Frontal cortex (tissue), 4 donors: Measurements from ENCODE around the gene SERPINB8. TPM values are rescaled to one million over a fixed set of nuclear protein-coding genes. Genes with fewer than 3 reads are reported as not detected.
A peak's percentile ranks its signal among the peaks of the same experiment; 100 is the strongest.
"Not testable (repeated sequence)": the region's sequence is repeated elsewhere in the genome, so short reads cannot be mapped to it uniquely, and the experiment has no call there.

Source experiments
- DNase-seq, 2 donors: peaks; one replicate each; pipeline ENCODE4 v3.0.0; 2012; ENCODE audit warnings: low spot score in 2 of 2
- FAIRE-seq: peaks from 2 replicates; lab custom pipeline; 2012; peaks lifted over from hg19 to GRCh38; lab: Jason Lieb, UNC
- total RNA-seq: library from RNA; depleted of rRNA; stranded (reverse); fragments of >200 nt; gene quantifications from one replicate; pipeline ENCODE4 v1.2.3, GENCODE V29; 2014
- donor health status: control.
- donor health status: control.
- donor health status: control.

SERPINB8 gene, protein sequence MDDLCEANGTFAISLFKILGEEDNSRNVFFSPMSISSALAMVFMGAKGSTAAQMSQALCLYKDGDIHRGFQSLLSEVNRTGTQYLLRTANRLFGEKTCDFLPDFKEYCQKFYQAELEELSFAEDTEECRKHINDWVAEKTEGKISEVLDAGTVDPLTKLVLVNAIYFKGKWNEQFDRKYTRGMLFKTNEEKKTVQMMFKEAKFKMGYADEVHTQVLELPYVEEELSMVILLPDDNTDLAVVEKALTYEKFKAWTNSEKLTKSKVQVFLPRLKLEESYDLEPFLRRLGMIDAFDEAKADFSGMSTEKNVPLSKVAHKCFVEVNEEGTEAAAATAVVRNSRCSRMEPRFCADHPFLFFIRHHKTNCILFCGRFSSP
- total RNA-seq, result 1.6 TPM

DNA sequence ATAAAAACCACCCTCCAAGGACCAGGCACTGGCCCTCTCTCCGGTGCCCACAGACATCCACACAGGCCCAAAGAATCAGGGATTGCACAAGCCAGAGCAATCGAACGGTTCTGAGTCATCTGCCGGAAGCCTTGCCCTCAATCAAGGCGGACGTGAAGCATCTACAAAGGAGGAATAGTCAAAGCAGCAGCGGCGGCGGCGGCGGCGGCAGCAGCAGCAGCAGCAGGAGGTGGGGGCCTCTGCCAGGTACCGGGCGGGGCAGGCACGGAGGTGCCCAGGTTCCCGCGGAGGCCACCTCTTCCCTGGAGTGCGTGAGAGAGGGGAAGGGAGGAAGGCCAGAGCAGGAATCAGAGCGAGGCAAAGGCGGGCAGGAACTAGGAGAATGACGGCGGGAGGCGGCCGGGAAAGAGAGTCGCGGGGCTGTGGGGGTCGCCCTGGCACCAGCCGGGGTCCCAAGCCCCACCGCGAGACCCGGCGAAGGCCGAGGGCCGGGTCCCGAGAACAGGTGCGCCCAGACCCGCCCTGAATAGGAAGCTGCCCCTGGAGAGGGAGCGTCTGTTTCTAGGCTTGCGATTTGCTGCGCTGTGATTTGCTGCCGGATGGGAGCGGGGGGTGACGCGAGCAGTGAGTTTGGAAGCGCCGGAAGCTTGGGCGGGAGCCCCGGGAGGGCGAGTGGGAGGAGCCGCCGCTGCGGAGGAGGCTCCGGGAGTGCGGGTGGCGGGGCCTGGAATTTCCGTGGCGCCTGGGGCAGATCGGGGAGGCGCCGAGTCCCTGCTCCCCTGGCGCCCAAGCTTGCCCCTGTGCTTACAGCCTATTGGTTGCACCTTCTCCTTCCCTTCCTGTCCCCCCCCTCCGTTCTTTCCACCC lies at the start of gene SERPINB8:
SERPINB8 (plus strand) TSS at position 140 of the 867 bp plus-strand sequence. CDS start 8,228 bp downstream, outside the sequence.
- peak; percentile 78 to 81 for DNase-seq
- FAIRE-seq, result no peak

DNA sequence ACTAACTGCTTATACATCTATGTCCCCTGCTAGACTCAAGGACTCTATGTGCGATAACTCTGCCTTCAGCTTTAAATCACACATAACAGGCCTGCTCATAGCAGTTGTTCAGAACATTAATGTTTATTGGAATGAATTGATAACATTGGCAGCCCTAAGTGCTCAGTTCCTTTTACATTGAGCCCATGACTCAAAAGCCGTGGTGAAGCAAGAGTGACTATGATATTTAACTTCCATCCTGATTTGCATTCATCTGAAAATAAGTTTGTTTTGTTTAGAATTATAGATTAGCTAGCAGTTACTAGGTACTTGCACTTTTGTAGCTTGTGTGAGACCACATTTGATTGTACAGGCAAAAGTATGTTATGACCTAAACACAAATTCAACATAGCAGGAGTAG lies 47.8 kb upstream of the SERPINB8 start:
- DNase-seq, result no peak
- no peak for FAIRE-seq

DNA sequence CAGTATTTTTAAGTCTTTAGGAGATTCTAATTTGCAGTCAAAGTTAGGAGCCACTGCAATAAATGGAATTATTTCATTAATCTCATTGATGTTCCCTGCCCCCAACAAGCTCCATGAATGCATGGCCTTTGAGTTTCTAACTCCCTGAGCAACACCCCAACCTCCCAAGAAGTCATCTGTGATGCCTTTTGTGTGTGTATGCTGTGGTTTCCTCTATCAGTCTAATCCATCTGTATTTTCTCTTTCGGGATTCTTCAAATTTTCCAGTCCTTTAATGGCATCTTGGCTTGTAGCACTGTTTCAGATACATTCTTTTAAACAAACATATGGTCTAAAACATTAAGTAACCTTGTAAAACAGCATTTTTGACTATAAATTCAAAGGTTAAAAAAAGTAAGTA lies 45.3 kb upstream of the SERPINB8 start:
- FAIRE-seq, result no peak
- DNase-seq, result no peak

DNA sequence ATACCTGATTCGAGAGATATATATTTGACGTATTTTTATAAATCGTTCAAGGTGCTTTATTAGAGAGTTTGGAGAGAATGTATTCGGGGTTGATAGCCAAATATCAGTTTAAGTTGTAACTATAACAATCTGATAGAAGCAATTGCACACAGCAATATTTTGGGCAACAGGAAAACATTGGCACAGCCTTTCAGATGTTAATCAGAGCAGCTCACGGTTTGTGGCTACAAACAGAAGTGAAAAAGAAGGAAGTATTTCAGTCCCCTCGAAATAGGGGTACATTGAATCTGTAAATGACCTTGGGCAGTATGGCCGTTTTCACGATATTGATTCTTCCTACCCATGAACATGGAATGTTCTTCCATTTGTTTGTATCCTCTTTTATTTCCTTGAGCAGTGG lies 41.5 kb upstream of the SERPINB8 start:
- no peak for DNase-seq
- FAIRE-seq, result no peak

DNA sequence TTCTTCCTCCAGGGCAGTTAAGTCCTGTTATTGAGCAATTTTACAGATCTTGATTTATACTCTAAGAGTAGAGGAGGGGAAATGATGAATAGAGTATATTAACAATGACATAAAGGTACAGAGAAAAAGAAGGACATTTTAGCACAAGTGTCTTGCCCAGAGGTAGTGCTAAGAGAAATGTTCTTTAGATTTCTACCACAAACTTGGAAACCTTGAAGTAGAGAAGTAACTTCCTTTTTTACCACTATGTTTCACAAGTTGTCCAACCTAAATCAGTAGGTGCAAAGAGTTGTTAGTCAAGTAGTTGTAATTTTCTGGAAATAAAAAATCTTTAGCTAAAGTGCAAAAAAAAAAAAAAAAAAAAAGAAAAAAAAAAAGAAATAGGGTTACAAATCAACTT lies 40.5 kb upstream of the SERPINB8 start:
- not testable (repeated sequence) for FAIRE-seq, DNase-seq

DNA sequence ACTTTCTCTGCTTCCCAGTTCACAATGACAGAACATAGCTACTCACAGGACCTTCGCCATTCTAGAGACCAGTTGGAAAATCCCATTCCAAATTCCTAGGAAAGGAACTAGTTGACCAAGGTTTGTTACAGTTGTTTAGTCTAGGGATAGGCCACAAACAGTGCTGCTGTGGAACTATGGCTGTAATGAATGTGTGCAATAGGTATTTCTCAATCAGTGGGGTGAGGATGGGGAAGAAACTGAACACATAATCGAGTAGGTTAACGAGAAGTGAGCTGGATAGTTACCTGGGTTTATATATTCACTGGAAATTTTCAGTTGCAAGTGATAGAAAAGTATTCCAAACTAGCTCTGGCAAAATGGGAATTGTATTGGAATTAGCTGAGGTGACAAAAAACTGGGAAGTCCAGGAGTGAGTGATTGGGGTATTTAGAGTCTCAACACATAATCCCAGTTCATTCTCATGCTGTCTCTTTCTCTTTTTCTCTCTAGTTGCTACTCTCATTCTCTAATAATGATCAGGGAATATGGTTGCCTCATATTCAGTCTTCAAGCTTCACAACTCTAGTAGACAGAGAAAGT lies 39.0 kb upstream of the SERPINB8 start:
- DNase-seq (no peak), FAIRE-seq (no peak)

DNA sequence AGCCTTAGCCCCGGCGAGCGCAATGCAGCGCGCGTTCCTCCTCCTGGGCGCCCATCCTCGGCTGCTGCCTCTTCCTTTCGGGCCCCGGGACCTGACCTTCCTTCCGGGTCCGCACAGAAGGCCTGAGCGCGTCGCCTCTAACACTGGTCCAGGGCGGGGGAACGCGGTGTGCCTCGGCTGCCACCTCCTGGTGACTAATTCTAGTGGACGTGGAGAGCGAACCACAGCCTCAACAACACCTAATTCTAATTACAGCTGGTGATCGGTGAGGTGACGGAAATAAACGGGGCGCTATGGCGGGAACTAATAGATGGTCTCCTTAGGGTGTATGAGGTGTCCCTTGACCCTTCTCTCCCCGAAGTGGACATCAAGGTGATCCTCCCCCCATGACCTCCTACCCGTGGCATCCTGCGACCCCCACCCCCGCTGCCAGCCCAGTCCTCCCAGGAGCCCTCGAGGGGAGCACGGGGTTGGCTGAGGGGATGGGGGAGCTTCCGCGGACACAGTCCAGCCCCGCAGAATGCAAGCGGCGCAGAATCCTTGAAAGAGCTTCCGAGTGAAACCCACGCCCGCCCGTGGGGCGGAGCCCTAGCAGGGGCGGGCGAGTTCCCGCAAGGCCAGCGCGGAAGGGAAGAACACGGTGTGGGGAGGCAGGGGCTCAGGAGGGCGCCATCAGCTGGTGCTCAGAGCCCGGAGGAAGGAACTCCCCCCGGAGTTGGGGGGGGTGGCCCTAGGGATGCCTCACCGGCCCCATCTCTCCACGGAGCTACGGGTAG lies 33.5 kb upstream of the SERPINB8 start:
- peak; percentile 39 to 69 for DNase-seq
- FAIRE-seq, result no peak

DNA sequence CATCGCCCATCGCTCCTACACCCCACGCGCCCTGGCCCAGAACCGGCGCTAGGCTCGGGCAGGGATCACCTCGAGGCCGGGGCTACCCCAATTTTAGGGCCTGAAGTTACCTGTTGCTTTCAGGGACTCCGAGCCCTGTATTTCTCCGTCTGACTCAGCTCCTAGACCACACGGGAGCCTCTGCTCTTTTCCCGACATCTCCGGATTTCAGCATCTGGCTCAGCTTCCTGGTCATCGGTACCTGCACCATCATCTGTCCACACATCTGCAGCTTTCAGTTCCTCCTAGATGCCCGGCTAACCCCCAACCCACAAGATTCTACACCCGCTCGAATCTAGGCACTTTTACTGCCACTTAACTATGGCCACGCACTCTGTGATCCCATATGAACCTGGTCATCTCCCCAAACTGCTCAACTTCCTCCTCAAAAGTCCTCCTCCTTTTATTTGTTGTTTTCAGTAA lies 32.9 kb upstream of the SERPINB8 start:
- FAIRE-seq, result no peak
- no peak for DNase-seq

DNA sequence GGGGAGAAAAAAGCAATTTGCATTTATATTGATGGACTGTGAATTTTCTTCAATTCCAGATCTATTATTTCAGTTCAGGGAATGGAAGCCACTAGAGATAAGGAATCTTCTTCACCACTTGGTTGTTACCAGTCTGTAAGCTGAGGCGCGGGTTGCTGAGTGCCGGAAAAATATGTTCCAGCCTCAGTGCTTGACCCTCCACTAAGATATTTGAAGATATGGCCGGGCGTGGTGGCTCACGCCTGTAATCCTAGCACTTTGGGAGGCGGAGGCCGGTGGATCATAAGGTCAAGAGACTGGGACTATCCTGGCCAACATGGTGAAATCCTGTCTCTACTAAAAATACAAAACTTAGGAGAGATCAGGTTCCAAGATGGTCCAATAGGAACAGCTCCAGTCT lies 29.9 kb upstream of the SERPINB8 start:
- FAIRE-seq (no peak), DNase-seq (no peak)

DNA sequence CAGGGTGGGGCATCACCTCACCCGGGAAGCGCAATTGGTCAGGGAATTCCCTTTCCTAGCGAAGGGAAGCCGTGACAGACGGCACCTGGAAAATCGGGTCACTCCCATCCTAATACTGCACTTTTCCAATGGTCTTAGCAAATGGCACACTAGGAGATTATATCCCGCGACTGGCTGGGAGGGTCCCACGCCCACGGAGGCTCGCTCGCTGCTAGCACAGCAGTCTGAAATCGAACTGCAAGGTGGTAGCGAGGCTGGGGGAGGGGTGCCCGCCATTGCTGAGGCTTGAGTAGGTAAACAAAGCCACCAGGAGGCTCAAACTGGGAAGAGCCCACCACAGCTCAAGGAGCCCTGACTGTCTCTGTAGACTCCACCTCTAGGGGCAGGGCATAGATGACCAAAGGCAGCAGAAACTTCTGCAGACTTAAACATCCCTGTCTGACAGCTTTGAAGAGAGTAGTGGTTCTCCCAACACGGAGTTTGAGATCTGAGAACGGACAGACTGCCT lies 29.3 kb upstream of the SERPINB8 start:
- DNase-seq, FAIRE-seq: not testable (repeated sequence)

DNA sequence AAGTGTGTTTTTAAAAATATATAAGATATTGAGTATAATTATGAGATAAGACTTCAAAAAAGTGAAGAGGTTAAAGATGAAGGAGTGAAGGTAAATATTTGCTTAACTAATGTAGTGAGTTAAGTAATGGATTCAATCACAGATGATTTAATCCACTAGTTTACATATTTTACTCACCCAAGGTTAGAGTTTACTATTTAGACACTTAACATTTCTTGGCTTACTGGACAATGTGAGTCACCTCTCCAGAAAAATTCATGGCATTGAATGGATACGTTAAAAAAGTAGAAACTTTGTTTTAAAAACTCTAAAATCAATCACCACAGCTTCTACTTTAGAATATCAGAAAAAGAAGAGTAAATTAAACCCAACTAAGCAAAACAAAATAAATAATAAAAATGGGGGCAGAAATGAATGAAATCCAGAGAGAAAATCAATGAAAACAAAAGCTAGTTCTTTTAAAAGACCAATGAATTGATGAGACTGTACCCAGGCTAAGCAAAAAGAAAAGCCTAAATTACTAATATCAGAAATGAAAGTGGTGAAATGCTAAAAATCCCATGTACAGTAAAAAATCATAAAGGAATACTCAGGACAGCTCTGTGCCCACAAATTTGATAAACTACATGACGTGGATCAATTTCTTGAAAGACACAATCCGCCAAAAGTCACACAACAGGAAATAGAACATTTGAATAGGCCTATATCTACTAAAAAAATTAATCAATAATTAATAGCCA lies 22.7 kb upstream of the SERPINB8 start:
- no peak for FAIRE-seq
- DNase-seq, result no peak

DNA sequence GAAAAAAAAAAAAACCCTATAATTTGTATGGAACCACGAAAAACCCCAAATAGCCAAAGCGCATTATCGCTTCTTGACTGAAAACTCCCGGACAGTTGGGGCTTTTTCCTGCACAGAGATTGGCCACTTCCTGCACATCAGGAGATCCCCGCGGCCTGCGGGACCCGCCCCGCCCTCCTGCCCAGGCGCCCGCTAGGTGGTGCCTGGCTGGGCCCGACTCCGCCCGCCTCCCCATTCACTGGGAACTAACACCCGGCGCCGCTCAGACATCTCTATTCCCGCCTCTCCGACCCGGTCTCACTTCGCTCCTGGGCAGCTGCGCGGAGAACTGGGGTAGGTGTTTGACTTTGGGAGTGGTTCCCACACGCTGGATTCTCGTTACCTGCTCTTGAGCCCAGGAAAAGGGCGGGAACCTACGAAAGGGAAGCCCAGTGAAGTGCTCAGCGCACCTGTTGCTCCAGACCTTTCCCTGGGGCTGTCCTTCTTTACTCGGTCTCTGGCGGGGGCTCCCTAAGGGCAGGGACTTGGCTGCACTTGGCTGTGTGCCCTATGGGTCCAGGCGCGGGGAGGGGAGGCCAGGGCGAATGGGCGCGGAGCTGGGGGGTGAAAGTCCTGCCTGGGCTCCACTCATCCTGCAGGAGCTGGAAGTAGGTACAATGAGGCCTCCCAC lies 20.7 kb upstream of the SERPINB8 start, which contains the start of gene HMSD:
HMSD (plus strand) TSS at position 234 of the 670 bp plus-strand sequence. CDS start 4,155 bp downstream, outside the sequence.
- FAIRE-seq, result no peak
- peak; percentile 44 to 55 for DNase-seq

DNA sequence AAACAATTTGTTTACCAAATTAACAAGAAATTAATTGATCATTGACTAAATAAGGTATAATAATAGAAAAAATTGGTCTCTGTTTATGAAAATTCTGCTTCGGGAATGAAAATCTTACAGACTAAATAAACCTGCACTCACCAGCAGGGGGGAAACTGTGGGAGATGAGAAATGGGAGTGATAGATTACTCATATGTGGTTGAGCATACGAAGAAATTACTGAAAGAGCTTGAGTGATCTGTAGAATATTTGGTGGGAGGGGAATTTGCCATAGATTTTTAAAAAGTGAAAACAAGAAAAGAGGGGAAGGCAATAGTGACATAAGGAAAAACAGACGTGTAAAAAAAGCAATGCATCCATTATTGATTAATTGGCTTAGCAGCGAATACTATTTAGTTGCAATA lies 18.6 kb upstream of the SERPINB8 start:
- FAIRE-seq, result no peak
- no peak for DNase-seq

DNA sequence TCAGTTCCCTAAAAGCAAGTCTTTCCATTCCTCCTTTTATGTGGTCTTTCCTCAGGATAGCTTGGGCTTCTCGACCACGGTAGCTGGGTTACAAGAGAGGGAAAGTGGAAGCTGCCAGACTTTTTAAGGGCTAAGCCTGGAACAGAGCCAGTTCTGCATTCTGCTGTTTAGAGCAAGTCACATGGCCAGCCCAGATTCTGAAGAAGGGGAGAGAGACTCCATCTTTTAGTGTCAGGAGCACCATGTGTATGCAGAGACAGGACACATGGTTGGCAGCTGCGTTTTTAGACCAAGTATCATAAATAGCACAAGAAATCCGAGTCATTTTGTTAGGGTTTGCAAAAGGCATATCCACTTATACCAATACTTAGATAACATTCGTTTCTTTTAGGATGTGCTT lies 16.1 kb upstream of the SERPINB8 start:
- DNase-seq (no peak), FAIRE-seq (no peak)

DNA sequence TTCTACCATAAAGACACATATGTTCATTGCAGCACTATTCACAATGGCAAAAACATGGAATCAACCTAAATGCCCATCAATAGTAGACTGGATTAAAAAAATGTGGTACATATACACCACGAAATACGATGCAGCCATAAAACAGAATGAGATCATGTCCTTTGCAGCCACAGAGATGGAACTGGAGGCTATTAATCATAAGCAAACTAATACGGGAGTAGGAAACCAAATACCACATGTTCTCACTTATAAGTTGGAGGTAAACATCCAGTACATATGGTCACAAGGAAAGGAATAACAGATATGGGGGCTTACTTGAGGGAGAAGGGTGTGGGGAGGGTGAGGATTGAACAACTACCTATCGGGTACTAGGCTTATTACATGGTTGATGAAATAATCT lies 13.1 kb upstream of the SERPINB8 start:
- DNase-seq, result no peak
- FAIRE-seq, result no peak

DNA sequence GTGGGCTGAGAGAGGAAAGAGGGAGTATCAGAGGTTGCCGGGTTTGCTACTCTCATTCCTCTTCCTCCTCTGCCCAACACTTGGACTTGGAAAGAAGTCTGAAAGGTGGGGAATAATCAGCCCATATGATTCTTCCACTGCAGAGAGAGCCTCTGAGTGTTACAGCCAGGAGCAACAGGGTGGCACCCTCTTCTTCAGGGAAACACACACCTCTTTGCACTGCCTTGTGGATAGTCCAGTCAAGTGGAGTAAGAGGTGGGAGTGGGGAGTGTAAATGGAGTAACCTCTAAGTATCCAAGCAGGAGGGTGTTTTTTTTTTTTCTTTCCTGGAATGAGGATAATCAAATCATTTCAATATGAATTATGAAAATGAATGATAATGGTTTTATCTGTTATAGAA lies 9.0 kb upstream of the SERPINB8 start:
- FAIRE-seq, result no peak
- DNase-seq, result no peak

DNA sequence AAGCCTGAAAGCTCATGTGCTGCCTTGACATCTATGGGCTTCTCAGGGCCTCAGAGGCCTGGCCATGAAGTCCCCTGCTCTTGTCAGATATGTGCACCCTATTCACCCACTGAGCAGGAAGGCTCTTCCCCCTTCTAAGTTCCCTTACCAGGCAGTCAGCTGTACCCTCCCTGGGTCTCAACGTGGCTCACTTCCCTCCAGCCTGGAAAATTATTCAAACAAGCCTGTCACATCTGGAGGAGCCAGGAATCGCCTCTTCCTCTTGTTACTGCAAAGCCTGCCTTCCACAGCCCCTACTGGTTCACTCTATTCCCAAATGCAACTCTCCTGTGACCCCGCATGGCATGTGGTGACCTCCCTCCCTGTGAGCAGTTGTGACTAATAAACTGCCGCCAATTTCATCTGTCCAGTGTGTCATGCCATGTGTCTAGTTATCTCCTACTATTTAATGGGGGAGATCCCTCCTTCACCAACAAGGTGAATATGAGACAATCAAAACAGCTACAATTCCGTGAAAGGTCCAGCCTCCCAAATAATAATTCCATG lies 8.4 kb upstream of the SERPINB8 start:
- no peak for DNase-seq
- FAIRE-seq, result no peak

DNA sequence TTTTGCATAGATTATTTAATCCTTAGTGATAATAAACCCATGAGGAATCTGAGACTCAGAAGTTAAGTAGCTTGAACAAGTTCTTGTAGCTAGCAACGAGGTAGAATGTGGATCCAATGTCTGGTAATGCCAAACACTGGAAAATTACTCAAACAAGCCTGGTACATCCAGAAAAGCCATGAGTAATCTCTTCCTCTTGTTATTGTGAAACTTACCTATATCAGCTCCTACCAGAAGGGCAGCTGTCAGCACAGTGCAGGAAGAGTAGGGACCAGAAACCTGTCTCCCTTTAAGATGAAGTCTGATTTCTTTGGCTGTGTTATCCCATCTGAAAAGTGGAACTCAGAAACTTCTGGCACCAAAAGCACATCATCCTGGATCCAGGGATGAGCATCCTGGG lies 7.7 kb upstream of the SERPINB8 start:
- DNase-seq (no peak), FAIRE-seq (no peak)
